Measurements from ENCODE around the gene DHRS3.
"Not testable (repeated sequence)": the region's sequence is repeated elsewhere in the genome, so short reads cannot be mapped to it uniquely, and the experiment has no call there.

- not testable (repeated sequence) for TF ChIP-seq EP300, POLR2AphosphoS5, POLR2A (IDR thresholded peaks at IDR 0.05)
- TF ChIP-seq, protein P1, sequence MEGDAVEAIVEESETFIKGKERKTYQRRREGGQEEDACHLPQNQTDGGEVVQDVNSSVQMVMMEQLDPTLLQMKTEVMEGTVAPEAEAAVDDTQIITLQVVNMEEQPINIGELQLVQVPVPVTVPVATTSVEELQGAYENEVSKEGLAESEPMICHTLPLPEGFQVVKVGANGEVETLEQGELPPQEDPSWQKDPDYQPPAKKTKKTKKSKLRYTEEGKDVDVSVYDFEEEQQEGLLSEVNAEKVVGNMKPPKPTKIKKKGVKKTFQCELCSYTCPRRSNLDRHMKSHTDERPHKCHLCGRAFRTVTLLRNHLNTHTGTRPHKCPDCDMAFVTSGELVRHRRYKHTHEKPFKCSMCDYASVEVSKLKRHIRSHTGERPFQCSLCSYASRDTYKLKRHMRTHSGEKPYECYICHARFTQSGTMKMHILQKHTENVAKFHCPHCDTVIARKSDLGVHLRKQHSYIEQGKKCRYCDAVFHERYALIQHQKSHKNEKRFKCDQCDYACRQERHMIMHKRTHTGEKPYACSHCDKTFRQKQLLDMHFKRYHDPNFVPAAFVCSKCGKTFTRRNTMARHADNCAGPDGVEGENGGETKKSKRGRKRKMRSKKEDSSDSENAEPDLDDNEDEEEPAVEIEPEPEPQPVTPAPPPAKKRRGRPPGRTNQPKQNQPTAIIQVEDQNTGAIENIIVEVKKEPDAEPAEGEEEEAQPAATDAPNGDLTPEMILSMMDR (IDR thresholded peaks at IDR 0.05) = not testable (repeated sequence)
Measured at GRCh38 chr1:12538536-12538935, 79.5 kb downstream of the DHRS3 start.

Measured in suprapubic skin (tissue), 4 donors.